CMK (cell line): ENCODE measurements around the gene FMN1.
A peak's percentile ranks its signal among the peaks of the same experiment; 100 is the strongest.

Experiments used
- DNase-seq: peaks from one replicate; pipeline ENCODE4 v3.0.0-alpha.2; 2010; ENCODE audit warnings: low read depth

Gene FMN1

DNA sequence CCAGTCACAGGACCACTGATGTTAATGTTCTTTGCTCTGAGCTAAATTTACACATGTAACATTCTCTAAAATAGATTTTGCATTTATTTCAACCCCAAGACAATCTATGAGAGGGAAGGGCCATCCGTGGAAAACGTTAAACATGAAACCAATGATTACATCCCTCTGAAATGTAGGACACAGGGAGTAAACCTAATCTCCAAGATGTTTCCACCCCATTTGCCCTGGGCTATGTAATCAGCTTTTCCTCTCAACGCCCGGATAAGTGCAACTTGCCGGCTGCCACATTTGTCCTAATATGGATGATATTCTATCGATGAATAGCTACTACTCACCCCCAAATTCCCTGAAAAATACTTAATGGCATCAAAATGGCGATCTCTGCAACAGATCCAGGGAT, 6.4 kb upstream of the FMN1 start:
- no peak for DNase-seq

DNA sequence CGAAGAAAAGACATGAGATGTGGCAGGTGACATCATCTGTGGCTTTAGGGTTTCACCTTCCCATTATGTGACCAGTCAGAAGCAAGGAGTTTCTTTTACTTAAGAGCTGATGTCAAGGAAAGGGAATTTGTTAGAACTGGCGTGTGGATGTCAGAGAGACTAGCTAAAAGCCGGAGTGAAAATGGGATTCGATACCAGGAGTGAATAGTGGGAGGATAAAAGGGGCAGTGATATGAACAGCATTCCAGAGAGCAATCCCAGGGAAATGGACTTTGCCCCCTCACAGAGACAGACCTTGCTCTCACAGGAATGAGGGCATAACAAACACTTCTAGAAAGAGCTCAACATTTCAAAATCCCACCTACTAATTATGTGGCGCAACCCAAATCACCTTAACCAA, 5.9 kb upstream of the FMN1 start:
- DNase-seq: no peak

DNA sequence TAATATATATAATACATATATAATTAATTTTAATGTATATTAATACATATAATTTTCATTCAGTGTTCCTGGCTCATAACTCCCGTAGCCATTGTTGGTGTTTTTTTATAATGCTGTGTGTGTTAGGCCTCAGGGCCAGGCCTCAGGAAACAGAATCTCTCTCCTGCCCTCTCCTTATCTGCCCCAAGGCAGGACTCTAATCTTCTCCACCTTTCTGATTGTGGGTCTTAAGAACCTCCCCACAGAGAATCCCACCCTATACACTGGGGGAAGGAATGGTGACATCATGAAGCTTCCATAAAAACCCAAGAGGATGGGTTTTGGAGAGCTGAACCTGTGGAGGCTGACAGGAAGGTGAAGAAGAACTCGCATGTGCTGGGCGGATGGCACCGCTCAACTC, 4.0 kb upstream of the FMN1 start:
- peak; percentile 15 for DNase-seq

DNA sequence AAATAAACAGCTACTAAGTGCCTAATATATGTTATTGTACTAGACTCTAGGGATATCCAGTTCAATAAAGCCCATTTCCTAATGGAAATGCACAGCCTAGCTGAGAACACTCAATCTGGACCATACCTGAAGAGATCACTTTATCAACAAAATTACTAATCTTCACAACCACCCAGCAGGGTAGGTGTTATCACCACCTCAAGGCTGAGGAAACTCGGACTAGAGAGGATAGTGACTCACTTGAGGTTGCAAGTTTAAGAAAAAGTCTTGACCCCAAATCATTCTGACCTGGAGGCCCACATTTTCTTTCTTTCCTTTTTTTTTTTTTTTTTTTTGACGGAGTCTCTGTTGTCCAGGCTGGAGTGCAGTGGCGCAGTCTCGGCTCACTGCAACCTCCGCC, 3.1 kb upstream of the FMN1 start:
- no peak for DNase-seq

DNA sequence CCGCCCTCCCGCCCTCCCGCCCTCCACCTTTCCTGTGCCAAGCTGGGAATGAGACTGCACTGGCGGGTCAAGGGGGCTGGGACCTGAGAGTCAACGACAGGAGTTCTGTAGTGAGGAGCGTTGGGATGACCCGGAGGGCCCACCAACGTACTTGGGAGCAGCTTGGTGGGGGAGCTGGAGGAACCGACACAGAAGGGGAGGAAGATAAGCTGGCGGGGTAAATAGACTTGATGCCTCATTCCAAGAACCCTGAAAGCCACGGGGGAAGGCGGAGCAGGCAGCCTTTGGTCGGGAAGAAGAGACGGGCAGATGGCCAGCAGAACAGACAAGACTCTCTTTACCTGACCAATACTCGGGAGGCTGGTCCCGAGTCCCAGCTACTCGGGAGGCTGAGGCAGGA, 277 bp downstream of the FMN1 start:
- peak; percentile 15 for DNase-seq

DNA sequence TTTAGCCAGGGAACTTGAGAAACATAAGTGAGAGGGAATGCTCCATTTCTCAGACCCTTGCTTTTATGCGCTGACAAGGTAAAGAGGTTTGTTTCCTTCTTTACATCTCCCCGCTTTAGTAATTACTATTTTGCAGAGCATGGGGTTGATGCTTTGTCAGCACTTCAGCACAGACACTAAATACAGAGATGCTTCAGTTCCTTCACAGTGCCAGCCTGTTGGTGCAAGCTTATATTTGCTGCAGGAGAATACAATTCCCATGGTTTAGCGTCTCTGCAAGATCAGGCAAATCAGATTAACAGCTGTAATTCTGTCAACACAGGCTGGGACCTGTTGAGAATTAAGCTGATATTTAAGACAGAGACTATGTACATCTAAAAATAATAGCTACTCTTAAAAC, 2.9 kb downstream of the FMN1 start:
- DNase-seq: no peak

DNA sequence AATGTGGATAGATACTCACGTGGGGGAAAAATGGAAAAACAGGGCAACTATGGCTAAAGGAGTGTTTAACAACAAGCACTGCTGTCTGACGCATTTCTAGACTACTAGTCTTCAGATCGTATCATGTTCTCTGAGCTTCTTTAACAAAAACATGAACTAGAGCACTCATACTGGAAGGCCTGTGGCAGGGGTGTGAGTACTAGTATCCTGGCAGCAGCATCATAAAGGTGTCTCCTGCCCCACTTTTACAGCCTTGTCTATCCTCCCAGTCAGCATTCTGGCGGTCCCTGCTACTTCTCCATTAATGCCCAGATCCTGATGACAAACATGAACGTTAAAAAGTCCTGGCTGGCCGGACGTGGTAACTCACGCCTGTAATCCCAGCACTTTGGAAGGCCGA, 4.0 kb downstream of the FMN1 start:
- no peak for DNase-seq

DNA sequence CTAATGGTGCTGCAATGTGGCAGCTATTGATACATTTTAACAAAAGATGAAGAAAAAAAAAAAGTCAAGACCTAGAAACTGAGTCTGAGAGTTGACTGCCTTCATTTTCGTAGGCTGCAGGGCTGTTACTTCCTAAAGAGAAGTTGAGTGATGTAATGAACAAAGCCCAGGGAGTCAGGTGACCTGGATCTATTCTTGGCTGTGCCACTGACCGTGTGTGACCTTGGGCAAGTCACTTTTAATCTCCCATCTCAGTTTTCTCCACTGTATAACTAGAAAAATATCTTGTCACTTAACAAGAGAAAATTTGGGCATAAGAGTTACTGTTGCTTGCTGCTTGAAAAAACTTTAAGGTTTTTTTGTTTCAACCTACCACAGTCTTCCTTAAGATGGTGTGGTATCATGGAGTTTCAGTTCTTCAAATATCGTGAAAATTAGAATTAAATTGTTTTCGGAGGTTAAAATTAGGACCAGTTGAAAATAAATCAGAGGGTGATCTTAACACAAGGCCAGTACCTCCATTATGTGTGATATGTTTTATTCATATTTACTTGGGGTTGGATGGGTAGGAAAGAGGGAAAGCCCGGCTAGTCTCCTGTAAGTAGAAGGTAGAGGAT, 5.8 kb downstream of the FMN1 start:
- DNase-seq: no peak

DNA sequence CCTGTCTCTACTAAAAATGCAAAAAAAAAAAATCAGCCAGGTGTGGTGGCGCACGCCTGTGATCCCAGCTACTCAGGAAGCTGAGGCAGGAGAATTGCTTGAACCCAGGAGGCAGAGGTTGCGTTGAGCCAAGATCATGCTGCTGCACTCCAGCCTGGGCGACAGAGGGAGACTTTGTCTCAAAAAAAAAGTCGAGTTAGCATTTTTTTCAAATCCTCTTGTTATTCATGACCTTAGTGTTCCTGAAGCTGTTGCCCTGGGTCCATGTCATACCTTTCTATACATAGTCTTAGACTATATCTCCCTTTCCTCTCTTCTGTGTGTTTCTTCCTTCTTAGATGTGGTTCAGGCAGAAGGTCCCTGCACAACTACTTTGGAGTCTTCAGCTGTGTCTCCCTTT, 6.4 kb downstream of the FMN1 start:
- no peak for DNase-seq

DNA sequence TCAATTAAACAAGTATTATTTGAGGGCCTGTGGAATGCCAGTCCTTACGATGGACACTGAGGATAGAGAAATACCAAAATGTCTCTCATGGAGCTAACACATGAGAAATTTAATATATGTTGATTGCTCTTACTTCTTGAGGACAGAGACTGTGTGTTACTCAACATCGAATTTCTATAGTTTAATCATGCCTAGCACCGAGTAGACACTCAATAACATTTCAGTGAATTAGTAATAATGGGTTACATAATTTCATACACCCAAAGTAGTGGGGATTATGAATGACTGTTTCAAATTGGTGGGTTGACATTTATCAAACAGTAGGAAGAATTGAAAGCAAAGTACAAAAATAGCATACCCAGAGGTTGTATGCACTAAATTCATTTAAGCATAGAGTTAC, 11.2 kb downstream of the FMN1 start:
- DNase-seq: no peak

DNA sequence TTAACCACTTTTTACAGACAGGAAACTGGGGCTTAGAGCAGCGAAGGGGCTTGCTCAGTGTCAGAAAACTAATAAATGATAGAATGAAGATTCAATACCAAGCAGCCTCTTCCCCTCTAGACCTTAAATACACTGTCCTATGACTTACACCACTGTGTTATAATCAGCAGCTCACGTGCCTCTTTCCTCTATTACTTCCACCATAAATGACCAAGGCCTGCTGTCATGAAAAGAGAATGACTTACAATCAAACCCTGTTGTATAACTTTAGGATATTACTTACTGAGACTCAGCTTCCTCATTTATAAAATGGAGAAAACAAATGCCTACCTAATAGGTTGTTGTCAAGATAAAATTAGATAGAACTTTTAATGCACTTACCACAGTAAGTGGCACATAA, 11.6 kb downstream of the FMN1 start:
- no peak for DNase-seq

DNA sequence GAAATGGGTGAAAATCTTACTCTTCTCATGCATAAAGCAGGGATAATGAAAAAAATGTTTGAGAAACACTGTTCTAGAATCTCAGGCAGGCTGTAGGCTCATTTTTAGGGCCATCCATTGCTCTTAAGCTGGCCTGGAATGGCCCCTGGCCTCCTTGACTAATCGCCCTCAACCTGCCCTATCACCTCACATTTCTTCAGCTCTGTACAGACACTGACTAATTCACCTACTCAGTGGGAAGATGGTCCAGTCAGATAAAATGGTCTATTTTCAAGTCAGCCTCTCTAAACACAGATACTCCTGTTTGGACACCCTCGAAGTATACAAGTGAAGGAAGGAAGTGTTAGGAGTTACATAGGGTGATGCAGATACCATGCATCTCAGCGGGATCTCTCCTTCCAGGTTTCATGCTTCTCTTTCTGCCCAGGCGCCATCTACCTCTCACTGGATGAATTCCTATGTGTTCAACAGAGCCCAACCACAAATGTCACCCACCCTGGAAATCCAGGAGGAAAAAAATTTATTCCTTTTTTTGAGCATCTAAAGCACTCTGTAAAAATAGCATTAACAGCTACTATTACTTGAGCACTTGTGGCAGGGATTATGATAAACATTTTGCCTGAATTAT, 12.1 kb downstream of the FMN1 start:
- DNase-seq: no peak

DNA sequence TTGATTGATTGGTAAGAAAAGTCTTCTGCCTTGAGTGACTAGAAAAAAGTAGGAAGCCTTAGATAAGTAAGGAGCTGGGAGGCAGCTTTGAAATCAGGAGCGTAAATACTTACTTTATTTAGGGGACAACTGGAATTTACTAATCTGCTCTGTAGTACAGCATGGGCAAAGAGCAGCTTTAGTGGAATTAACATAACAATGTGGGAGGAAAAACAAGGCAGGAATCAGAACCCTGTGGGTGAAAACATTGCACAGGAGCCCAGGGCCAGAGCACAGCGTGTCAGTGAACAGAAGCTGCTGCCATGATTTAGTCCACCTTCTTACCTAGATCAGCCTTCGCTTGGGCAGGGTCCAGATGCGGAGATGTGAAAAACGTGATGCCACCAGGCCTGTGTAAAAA, 14.6 kb downstream of the FMN1 start:
- no peak for DNase-seq

DNA sequence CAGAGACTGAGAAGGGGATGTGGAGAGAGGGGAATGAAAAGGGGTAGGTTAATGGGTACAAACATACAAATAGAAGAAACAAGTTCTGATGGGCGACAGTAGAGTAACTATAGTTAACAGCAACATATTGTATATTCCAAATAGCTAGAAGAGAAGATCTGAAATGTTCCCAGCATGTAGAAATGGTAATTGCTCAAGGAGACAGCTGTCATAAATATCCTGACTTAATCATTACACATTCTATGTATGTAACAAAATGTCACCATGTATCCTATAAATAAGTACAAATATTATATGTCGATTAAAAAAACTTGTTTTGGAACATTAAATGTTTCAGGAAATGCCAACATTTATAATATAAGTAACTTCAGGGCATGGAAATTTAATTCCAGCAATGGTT, 23.3 kb downstream of the FMN1 start:
- no peak for DNase-seq

DNA sequence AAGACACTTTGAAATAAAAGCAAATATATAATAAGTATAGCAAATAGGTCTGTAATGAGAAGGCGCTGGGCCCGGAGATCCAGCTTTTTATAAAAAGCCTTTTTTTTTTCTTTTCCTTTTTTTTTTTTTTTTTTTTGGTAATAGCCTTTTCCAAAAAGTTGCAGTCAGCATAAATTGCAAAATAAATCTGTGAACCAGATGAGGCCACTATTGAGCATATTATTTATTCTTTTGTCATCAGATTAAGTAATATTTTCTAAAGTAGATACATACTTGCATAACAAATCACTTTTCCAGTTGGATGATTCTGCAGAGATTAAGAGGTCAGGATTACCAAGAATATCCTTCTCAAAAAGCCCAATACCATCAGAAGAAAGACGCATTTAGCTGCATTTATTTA, 24.9 kb downstream of the FMN1 start:
- no peak for DNase-seq

DNA sequence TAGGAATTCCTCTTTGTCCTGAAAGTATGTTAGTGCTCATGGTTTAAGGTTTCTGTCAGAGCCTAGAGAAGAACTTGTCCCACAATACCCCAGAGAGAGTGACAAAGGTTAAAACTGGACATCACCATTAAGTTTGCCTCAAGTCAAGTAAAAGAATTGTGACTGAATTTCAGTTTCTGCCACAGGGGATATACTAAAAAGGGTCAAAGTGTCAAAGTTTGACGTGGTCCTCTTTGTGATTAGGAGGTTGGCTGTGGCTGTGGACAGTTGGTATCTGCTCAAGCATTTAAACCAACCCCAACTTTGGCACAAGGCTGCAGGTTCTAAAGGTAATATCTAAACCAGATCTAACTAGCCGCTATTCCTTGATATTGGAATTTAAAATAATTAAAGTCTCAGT, 26.1 kb downstream of the FMN1 start:
- DNase-seq: no peak

DNA sequence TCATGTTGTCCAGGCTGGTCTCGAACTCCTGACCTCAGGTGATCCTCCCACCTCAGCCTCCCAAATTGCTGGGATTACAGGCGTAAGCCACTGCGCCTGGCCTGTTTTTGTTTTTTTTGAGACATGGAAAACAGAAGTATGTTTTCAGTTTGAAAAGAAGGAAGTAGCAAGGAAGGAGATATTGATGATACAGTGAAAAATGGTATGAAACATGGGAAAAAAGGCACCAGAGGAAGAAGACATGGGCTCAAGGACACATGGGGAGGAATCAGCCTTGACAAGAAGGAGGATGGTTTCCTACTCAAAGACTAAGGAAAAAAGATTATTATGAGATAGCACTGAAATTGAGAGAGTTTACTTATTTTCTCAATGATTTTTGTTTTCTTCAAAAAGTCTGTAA, 30.7 kb downstream of the FMN1 start:
- no peak for DNase-seq

DNA sequence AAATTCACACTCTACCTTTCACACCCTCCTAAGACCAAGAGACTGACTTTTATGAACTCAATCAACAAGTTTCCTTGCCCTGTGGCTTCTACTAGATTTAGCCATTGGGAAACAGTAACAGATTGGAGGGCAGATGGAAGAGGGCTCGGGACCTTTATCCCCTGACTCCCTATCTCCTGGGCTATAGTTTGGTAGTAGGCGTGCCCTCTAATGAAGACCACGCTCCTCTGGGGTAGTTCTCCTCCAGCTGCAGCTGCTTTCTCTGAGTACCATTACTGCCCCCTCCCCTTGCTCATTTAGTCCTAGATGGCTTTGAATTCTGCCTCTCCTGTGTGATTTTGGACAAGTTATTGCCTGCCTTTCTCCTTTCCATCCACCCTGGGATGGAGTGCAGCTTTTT, 33.3 kb downstream of the FMN1 start:
- DNase-seq: no peak

DNA sequence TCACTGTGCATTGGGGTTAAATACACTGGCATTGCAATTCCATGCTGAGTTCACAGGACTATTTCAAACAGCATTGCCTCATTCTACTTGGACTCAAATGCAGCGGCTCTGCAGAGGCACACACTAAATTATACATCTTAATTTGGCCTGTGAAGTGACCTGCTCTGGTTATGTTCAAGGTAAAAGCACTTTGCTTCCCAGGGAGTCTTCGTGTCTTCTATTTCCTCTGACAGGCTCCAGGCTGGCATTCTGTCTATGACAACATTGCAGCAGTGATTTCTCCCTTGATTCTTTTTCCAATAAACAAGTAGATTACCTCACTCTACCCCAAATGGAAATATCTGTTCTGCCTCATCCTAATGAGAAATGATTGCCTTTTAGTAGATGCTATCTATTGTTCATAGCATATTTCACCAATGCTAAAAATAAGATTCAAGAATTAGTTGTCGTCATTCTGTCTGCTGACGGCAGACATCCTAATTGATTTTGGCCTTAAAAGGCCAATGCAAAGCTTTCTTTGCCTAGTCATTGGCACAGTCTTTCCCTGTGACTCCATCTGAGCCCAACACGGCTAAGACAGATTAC, 33.8 kb downstream of the FMN1 start:
- DNase-seq: no peak

DNA sequence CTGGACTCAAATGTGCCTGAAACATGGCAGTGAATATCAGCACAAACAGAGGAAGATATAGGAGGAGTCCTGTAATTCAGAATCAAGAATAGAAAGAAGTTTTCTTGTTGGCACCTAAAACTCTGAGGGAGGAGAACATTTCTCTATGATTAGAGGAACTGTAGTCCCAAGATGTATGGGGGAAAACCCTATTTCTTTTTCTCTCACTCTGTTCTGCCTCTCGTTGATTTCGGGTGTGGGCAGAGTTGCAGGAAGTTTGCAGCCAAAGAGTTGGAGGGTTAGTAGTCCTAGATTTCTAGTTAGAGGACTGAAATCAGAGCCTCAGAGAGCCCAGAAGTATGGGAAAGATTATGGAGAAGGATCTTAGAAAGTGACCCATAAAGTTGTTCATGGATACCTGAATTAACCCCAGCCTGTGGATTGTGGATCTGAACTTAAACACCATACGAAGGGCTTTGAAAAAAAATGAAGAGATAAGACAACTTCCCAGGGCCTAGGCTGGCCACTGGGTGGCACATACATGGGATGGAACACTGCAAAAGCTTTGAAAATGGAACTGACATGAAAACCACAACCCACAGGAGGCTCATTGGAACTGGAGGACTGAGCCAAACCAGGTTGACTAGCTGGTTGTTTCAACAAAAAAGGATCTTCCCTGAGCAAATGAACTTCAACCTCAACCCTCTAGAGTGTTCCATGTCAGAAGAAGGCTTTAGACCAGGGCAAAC, 34.6 kb downstream of the FMN1 start:
- no peak for DNase-seq

DNA sequence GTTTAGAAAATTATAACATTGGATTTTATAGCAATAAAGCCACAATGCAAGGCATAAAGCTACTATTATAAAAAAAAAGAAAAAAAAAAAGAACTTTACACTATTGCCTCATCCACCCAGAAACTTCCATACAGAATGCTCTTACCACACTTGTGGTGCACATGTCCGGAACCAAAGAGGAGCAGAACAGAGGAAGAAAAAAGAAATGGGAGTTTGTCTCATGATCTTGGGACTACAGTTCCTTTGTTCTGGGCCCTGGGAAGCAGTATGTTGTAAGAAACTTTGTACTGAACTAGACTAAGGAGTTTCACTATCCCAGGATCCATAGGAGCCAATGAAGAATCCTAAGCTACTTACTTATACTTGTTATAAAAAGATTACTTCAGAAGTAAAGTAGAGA, 36.1 kb downstream of the FMN1 start:
- DNase-seq: no peak

DNA sequence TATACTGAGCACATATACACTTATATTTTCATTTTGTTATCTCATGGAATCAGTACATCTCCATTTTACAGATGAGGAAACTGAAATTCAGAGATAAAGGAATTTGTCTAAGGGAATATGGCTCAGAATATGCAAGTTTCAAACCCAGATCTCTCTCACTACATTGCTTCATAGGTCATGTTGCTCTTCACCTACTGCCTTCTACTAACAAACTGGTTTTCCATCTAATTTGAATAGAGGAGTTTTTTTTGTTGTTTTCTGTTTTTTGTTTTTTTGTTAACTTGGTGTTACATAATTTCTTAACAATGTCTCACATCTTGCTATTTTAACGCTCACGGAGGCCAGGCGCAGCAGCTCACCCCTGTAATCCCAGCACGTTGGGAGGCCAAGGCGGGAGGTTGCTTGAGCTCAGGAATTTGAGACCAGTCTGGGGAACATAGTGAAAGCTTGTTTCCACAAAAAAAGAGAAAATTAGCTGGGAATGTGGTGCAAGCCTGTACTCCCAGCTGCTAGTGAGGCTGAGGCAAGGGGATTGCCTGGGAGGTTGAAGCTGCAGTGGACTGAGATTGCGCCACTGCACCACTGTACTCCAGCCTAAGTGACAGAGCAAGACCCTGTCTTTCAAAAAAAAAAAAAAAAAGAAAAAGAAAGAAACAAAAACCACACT, 37.0 kb downstream of the FMN1 start:
- DNase-seq: no peak
